Mammary epithelial cell (primary cell): ENCODE measurements around the gene MT1X.

ENCODE experiments used
- EZH2 ChIP-seq: IDR thresholded peaks from 2 replicates; pipeline ENCODE4 v1.6.1; 2012; ENCODE audit warnings: low read length, inconsistent platforms, borderline replicate concordance
- TF ChIP-seq, protein P1 (sequence below), 2 donors: IDR thresholded peaks in 1 of 2; conservative IDR thresholded peaks in 1 of 2; 2 replicates each; pipeline ENCODE4 v1.5.1; 2011 to 2012; ENCODE audit warnings: inconsistent platforms in 2 of 2, low read length in 2 of 2, mild to moderate bottlenecking in 2 of 2, control low read depth in 1 of 2, low read depth in 1 of 2; ENCODE audit not compliant: insufficient read depth in 1 of 2; ENCODE audit errors: extremely low read depth in 1 of 2

DNA sequence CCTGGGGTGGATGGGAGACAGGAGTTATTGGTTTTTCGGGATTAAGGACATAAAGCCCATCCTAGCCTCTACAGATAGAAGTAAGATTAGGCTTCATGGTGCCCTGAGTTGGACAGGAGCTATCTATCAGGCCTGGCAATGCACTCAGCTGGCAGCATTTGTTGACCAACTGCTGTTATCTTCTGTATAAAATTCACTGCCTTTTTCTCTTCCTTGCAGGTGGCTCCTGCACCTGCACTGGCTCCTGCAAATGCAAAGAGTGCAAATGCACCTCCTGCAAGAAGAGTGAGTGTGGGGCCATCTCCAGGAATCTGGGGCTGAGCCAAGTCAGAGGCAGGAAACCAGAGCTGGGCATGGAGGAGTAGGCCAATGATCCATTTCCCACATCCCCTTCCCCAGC lies 43.2 kb upstream of the MT1X start:
- TF ChIP-seq EZH2 = no peak
- TF ChIP-seq, protein P1, sequence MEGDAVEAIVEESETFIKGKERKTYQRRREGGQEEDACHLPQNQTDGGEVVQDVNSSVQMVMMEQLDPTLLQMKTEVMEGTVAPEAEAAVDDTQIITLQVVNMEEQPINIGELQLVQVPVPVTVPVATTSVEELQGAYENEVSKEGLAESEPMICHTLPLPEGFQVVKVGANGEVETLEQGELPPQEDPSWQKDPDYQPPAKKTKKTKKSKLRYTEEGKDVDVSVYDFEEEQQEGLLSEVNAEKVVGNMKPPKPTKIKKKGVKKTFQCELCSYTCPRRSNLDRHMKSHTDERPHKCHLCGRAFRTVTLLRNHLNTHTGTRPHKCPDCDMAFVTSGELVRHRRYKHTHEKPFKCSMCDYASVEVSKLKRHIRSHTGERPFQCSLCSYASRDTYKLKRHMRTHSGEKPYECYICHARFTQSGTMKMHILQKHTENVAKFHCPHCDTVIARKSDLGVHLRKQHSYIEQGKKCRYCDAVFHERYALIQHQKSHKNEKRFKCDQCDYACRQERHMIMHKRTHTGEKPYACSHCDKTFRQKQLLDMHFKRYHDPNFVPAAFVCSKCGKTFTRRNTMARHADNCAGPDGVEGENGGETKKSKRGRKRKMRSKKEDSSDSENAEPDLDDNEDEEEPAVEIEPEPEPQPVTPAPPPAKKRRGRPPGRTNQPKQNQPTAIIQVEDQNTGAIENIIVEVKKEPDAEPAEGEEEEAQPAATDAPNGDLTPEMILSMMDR (conservative IDR thresholded peaks at IDR 0.05 in 1 of 2, IDR thresholded peaks at IDR 0.05 in 1 of 2; ENCODE audit: extremely low read depth in 1 of 2, insufficient read depth in 1 of 2, low read depth in 1 of 2, low read length in 2 of 2) = no peak
